GM19025 (cell line): ENCODE data around the gene CASTOR1.

Experiments used
- ATAC-seq: cut with Tn5 transposase; IDR thresholded peaks from one replicate; pipeline ENCODE4 v1.9.1; 2021; ENCODE audit warnings: mild to moderate bottlenecking, low read depth, moderate library complexity; ENCODE audit not compliant: unreplicated experiment

Gene CASTOR1

DNA sequence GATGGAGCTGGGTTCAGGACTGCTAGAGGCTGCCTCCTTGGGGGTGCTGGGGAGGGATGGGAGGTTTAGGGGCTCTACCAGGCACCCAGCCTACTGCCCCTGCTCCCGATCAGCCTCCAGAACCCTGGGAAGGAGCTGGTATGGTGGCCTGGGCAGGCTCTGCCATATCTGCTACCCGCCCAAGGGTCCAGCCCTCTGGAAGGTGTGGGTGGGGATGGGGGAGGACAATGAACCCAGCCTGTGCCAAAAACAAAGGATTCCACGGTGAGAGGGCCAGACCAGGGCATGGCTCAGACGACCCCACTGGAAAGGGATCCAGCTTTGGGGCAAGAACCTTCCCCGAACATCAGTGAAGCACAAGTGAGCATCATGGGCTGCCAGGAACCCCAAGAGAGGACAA lies 3.0 kb downstream of the CASTOR1 start:
- ATAC-seq: no peak

GRCh38 chr22:30285846-30286200 lies 3.5 kb downstream of the CASTOR1 start:
- ATAC-seq: no peak

DNA sequence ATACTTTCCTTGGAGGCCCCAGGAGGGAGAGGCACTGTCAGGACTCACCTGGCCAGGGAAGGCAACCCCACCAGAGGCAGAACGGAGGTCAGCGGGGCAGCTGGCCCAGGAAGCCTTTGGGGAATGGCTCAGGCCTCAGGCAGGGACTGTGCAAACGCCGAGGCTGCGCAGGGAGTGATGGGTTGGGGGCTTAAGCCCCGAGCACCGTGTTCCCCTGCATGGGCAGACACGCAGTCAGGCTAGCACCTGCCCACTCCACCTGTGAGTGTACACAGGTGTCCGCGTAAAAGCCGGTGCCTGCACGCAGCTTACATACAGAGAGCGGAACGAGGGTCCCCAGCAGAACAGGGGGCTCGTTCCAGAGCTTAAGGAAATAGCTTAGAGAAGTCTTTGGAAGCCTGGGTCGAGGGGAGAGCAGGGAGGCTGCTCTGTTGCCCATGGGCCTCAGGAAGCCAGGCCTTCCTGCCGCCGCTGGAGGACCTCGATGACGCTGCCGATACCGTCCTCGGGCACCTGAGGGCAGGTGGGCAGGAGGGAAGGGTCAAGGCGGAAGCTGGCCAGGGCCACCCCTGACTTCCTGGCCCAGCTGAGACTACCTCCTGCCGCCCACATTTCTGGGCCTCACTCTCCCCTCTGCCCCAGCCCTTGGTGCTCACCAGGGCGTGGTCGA lies 4.0 kb downstream of the CASTOR1 start:
- no peak for ATAC-seq

DNA sequence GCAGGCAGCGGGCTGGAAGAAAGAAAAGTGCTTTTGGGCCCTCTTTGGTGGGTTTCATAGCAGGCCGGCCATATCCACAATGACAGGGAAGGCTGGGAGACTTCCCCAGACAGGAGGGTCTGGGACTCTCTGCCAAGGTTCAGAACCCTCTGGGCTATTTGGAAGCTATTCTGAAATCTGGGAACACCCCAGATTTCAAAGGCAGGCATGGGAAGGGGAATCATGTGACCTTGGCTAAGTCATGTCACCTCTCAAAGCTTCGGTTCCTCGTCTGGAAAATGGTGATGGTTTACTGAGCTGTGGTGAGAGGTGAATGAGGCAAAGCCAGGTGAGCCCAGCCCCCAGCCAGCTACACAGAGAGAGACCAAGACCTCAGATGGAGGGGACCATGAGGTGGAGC lies 4.6 kb downstream of the CASTOR1 start:
- ATAC-seq: no peak

- ATAC-seq: no peak
Measured at GRCh38 chr22:30284172-30284571, 5.1 kb downstream of the CASTOR1 start.

DNA sequence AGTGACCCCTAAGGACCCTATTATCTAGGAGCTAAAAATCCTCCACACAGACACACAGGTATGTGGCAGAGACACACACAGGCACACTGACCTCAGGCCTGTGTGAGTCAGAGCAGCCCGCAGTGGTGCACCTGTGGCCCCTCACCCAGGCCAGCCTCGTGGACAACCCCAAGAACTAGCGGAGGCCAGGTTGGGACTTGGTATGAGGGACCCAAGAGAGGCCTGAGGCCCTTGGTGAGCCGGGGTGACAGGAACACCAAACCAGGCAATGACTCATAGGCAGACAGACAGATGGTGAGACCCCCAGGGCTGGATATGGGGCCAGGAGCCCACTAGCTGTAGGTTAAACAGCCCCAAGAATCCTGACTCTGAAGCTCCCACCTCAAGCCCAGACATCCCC lies 6.0 kb downstream of the CASTOR1 start:
- ATAC-seq: no peak

GRCh38 chr22:30282616-30283046 lies 6.7 kb downstream of the CASTOR1 start:
- no peak for ATAC-seq

DNA sequence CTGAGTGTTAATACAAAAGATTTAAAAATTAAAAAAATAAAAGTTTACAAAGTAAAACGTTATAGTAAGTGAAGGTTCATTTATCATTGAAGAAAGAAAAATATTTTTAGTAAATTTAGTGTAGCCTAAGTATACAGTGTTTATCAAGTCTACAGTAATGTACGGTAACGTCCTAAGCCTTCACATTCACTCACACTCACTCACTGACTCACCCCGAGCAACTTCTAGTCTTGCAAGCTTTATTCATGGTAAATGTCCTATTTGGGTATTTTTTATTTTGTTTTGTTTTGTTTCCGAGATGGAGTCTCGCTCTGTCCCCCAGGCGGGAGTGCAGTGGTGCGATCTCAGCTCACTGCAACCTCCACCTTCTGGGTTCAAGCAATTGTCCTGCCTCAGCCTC lies 8.8 kb downstream of the CASTOR1 start:
- no peak for ATAC-seq

DNA sequence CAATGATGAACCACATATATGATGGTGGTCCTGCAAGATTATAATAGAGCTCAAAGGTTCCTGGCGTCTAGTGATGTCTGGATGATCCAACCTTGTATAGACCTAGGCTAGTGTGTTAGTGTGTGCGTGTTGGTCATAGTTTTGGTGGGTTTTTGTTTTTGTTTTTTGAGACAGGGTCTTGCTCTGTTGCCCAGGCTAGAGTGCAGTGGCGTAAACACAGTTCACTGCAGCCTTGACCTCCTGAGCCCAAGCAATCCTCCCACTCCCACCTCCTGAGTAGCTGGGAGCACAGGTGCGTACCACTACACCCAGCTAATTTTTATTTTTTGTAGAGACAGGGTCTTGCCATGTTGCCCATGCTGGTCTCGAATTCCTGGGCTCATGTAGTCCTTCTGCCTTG lies 9.4 kb downstream of the CASTOR1 start:
- ATAC-seq: no peak

DNA sequence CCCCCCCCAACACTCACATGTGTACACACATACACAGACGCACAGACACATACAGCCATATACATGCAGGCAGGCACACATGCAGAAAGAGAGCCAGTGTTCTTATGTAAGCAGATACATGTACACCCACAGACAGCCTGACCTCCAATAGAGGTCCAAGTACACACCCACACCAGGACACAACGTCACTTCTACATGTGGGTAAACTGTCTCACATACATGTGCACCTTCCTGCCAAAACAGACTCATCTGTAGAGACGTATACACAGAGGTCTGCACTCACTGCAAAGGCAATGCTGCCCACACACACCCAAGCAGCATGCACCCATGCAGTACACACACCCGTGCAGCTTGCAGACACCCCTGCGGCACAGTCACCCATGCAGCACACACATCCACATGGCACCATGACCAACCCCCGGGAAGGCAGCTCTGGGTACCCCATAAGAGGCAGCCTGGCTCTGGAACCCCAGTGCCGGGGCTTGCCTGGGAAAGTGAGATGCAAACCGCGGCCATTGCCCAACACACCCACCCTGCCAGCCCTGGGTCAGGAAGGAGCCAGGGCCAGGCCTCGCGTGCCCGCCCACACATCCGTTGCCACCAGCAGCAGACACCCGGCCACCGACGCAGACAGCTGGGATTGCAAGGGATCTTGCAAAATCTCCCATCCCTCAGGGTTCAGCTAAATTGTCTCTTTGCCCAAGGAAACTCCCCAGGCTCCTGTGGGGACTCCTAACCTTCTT lies 10.1 kb downstream of the CASTOR1 start:
- ATAC-seq: no peak

DNA sequence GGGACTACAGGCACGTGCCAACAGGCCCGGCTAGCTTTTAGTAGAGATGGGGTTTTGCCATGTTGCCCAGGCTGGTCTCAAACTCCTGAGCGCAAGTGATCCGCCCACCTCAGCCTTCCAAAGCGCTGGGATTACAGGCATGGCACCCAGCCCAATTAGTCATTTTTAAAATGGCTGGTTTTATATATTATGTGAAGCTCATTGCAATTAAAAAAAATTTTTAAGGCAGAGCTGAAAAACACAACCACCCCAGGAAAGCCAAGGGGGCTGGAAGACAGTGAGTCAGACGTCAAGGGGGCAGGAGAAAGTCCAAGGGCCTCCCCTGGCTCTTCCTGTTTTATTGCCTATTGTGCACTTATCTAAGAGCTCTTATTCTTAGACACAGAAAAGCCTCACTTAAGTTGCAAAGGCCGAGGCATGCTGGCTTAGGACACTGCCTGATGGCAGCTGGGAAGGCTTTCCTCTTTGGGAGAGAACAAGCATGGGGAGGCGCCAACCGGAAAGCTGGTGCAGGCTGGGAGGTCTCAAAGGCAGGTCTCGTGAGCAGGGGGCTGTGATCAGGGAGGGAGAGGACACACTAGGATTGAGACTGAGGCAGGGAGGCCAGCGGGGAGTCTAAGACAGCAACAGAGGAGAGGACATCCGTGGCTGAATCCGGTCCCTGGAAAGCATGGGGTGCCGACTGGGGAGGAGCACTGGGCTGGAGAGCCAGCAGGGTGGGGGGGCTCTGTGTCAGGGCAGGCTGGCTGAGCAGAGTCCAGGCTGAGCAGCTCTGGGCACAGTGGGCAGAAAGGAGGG lies 11.6 kb downstream of the CASTOR1 start:
- ATAC-seq: no peak

- ATAC-seq: no peak
Measured at GRCh38 chr22:30276039-30276438, 13.3 kb downstream of the CASTOR1 start.

DNA sequence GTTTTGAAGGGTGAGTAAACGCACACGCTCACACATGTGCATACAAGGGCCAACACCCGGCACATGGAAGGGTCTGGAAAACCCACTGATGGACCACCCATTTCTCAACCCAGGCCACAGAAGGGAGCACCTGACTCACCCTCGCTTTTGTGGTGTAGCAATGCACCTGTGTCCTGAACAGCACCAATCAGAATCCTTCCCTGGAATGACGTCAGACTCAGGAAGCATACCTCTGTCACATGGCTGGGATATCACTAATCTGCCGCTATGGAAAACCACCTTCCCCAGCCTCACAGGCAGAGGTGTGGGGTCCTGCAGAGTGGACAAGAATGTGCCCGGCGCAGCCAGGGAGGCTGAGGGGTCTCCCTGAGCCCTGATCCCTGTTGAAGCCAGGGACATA lies 13.7 kb downstream of the CASTOR1 start:
- no peak for ATAC-seq

- no peak for ATAC-seq
Measured at GRCh38 chr22:30274437-30274812, 14.9 kb downstream of the CASTOR1 start.

- ATAC-seq: no peak
Measured at GRCh38 chr22:30273711-30274436, 15.4 kb downstream of the CASTOR1 start.

- no peak for ATAC-seq
Measured at GRCh38 chr22:30272781-30273601, 16.3 kb downstream of the CASTOR1 start.

DNA sequence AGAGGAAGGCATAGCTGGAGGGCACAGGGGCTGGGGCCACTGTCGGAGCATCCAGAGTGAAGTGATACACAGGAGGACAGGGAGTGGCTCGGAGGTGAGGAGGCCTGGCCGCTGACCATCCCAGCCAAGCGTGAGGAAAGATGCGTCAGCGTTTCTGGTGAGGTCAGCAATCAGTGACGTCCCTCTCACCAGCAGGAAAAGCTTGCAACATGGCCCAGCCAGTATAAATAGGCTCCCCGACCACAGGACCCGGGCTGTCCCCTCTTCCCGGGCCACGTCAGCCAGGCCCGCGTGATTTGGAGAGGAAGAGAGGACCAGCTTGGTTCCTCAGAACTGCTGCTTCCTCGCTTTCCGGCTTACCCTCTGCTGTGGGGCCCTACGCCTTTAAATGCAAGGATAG lies 18.5 kb downstream of the CASTOR1 start:
- ATAC-seq: no peak

GRCh38 chr22:30268331-30268730 lies 21.0 kb downstream of the CASTOR1 start:
- ATAC-seq: no peak

- ATAC-seq: no peak
Measured at GRCh38 chr22:30267382-30268302, 21.7 kb downstream of the CASTOR1 start.
